Caco-2 (cell line): Measurements from ENCODE around the gene VPS41. TPM values are rescaled to one million over a fixed set of nuclear protein-coding genes. Genes with fewer than 3 reads are reported as not detected.

ENCODE experiments used
- BruUV-seq: library from RNA; stranded (reverse); fragments of 400-500 nt; replicated peaks from 2 replicates; lab custom pipeline; 2021; lab: Mats Ljungman, UMichigan
- CTCF ChIA-PET: fragments of 300-600 bp; sonication (Branson Sonifier 250); formaldehyde crosslinking; loops from one replicate; lab custom pipeline; 2022; ENCODE audit warnings: antibody characterized with exemption; lab: Charles Lee
- POLR2A ChIA-PET: fragments of 300-600 bp; sonication (Branson Sonifier 250); formaldehyde crosslinking; loops from one replicate; lab custom pipeline; 2022; ENCODE audit warnings: antibody characterized with exemption; lab: Charles Lee
- DNase-seq, 2 experiments: peaks; one replicate each; pipeline versions ENCODE4 v3.0.0 to v3.0.0-alpha.2; 2020 to 2022
- H3K27me3 ChIP-seq: replicated peaks from 2 replicates; pipeline ENCODE4 v1.6.0; 2011; ENCODE audit warnings: low read length; ENCODE audit not compliant: control insufficient read depth, insufficient read depth
- H3K36me3 ChIP-seq: 2 replicates; pipeline ENCODE4 v1.5.1; 2011; ENCODE audit warnings: low read length; ENCODE audit not compliant: control insufficient read depth, insufficient read depth
- H3K4me1 ChIP-seq: fragments of 250-450 bp; sonication (Bioruptor Pico); 2 replicates; pipeline ENCODE4 v1.5.1; 2020; ENCODE audit warnings: mild to moderate bottlenecking
- H3K4me3 ChIP-seq: 2 replicates; pipeline ENCODE4 v1.5.1; 2011; ENCODE audit warnings: low read depth, mild to moderate bottlenecking, control low read depth, low read length
- H3K9me3 ChIP-seq: fragments of 250-450 bp; sonication (Bioruptor Pico); 2 replicates; pipeline ENCODE4 v1.5.1; 2020; ENCODE audit warnings: mild to moderate bottlenecking, moderate library complexity
- H3K27ac Mint-ChIP-seq: one replicate; pipeline ENCODE4 v1.8.0; 2022; ENCODE audit warnings: mixed read lengths; ENCODE audit not compliant: unreplicated experiment
- H3K27me3 Mint-ChIP-seq: one replicate; pipeline ENCODE4 v1.8.0; 2022; ENCODE audit warnings: mixed read lengths; ENCODE audit not compliant: insufficient read depth, unreplicated experiment
- H3K36me3 Mint-ChIP-seq: one replicate; pipeline ENCODE4 v1.8.0; 2022; ENCODE audit warnings: mild to moderate bottlenecking, mixed read lengths; ENCODE audit not compliant: insufficient read depth, unreplicated experiment
- H3K4me1 Mint-ChIP-seq: one replicate; pipeline ENCODE4 v1.8.0; 2022; ENCODE audit warnings: low read depth, mixed read lengths; ENCODE audit not compliant: unreplicated experiment
- H3K4me3 Mint-ChIP-seq: one replicate; pipeline ENCODE4 v1.8.0; 2022; ENCODE audit warnings: mild to moderate bottlenecking, moderate library complexity, mixed read lengths; ENCODE audit not compliant: unreplicated experiment
- H3K9me3 Mint-ChIP-seq: one replicate; pipeline ENCODE4 v1.8.0; 2022; ENCODE audit warnings: mixed read lengths; ENCODE audit not compliant: unreplicated experiment
- intact Hi-C: fragments of 100-400 bp; cut with micrococcal nuclease; formaldehyde crosslinking; loops from one replicate; pipeline ENCODE4 v1.10.0; 2022; ENCODE audit not compliant: unreplicated experiment
- total RNA-seq: library from RNA; stranded (reverse); gene quantifications from 2 replicates; pipeline ENCODE4 v1.2.3, GENCODE V29; 2022
- TF ChIP-seq, protein P1 (sequence below), 2 experiments: fragments of 200-600 bp in 1 of 2; IDR thresholded peaks; 1 replicate in 1 of 2; 2 replicates in 1 of 2; pipeline versions ENCODE4 v1.5.1 to v1.8.0; 2011 to 2022; ENCODE audit warnings: antibody characterized with exemption in 1 of 2, control low read depth in 1 of 2, inconsistent platforms in 1 of 2, low read depth in 1 of 2, low read length in 1 of 2, mild to moderate bottlenecking in 1 of 2, moderate library complexity in 1 of 2; ENCODE audit not compliant: insufficient read depth in 1 of 2, severe bottlenecking in 1 of 2, unreplicated experiment in 1 of 2

The VPS41 gene
- total RNA-seq, 1 experiment from 2014 or later = 86.9 TPM

DNA sequence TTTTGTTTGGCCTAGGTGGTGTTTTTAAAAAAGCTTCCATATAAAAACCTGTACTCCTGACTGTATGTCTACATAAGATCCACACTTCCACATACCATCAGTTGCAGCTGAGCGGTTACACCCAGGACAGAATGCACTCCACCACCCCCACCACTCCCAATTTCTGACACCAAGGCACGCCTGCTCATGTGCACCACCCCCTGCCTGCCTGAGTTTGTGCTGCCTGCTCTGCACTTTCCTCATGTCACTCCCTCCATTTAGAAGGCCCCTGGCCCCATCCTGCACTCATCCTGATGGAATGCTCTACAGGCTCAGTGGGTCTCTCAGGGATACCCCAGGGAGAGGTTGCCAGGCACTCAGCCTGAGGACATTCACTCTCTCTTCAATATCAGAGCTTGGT lies 6.5 kb downstream of the VPS41 start:
- Histone ChIP-seq H3K9me3 (0 out of 2 replicates have a peak, but pooled peaks cover 5% of the 10 kb centered on the region), H3K36me3 (no peaks in the 10 kb centered on the region), H3K4me1 (peaks cover 13% of the 10 kb centered on the region; the same call in 1 of the 2 replicates), H3K4me3 (no peak overlapping the region), H3K27me3 (no peaks in the 10 kb centered on the region)
- no peak for DNase-seq
- no peaks in the 10 kb centered on the region for H3K36me3 Mint-ChIP-seq
- no peaks in the 10 kb centered on the region for H3K27me3 Mint-ChIP-seq
- H3K4me1 Mint-ChIP-seq = peaks cover 8% of the 10 kb centered on the region
- CTCF ChIA-PET = interaction anchor here (0.6 kb wide), 1 partner anchor 612 kb away, joined by 3 read pairs; no protein-coding TSS in a partner anchor
- H3K4me3 Mint-ChIP-seq = no peak overlapping the region
- H3K27ac Mint-ChIP-seq = no peak overlapping the region
- no peaks in the 10 kb centered on the region for H3K9me3 Mint-ChIP-seq
- POLR2A ChIA-PET = no interaction called here
- intact Hi-C loops = no loop called here
- TF ChIP-seq, protein P1, sequence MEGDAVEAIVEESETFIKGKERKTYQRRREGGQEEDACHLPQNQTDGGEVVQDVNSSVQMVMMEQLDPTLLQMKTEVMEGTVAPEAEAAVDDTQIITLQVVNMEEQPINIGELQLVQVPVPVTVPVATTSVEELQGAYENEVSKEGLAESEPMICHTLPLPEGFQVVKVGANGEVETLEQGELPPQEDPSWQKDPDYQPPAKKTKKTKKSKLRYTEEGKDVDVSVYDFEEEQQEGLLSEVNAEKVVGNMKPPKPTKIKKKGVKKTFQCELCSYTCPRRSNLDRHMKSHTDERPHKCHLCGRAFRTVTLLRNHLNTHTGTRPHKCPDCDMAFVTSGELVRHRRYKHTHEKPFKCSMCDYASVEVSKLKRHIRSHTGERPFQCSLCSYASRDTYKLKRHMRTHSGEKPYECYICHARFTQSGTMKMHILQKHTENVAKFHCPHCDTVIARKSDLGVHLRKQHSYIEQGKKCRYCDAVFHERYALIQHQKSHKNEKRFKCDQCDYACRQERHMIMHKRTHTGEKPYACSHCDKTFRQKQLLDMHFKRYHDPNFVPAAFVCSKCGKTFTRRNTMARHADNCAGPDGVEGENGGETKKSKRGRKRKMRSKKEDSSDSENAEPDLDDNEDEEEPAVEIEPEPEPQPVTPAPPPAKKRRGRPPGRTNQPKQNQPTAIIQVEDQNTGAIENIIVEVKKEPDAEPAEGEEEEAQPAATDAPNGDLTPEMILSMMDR (IDR thresholded peaks at IDR 0.05; ENCODE audit: insufficient read depth in 1 of 2, low read depth in 1 of 2, low read length in 1 of 2, severe bottlenecking in 1 of 2, unreplicated experiment in 1 of 2) = no peak
- no TSS peak for BruUV-seq

DNA sequence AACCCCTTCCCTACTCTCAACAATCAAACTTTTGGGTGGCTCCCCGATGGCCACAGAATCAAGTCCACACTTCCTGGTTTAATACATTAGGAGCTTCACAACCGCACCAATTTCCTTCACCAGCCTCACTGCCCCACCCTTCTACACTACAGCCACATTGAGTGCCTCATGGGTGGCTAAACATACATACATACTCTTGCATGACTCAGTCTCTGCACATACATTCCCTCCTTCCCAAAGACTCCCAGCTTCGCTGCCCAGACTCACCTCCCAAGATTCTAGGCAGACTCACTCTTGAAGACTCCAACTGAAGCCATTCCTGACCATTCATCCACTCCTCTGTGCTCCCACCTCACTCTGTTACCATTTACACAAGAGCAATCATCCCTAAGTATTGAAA lies 15.9 kb downstream of the VPS41 start:
- Mint-ChIP-seq H3K9me3 (no peaks in the 10 kb centered on the region), H3K36me3 (no peaks in the 10 kb centered on the region), H3K4me3 (no peak overlapping the region), H3K27me3 (no peaks in the 10 kb centered on the region), H3K27ac (no peak overlapping the region), H3K4me1 (no peaks in the 10 kb centered on the region)
- Histone ChIP-seq H3K4me3 (no peak overlapping the region), H3K36me3 (no peaks in the 10 kb centered on the region), H3K27me3 (no peaks in the 10 kb centered on the region), H3K9me3 (no peaks in the 10 kb centered on the region), H3K4me1 (no peaks in the 10 kb centered on the region)
- DNase-seq = no peak
- ChIA-PET CTCF (no interaction called here), POLR2A (no interaction called here)
- intact Hi-C loops = no loop called here
- no TSS peak for BruUV-seq
- TF ChIP-seq, protein P1 (IDR thresholded peaks at IDR 0.05; ENCODE audit: insufficient read depth in 1 of 2, low read depth in 1 of 2, low read length in 1 of 2, severe bottlenecking in 1 of 2, unreplicated experiment in 1 of 2) = no peak

DNA sequence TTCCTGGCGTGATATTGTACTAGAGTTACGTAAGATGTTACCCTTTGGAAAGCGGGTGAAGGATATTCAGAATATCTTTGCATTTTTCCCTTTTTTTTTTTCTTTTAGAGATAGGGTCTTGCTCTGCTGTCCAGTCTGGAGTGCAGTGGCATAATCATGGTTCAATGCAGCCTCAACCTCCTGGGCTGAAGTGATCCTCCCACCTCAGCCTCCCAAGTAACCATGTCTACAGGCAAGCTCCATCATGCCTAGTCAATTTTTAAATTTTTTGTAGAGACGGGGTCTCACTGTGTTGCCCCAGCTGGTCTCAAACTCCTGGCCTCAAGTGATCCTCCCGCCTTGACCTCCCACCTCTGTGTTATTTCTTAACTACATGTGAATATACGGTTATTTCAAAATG lies 18.4 kb downstream of the VPS41 start:
- Mint-ChIP-seq H3K4me3 (no peak overlapping the region), H3K27me3 (no peaks in the 10 kb centered on the region), H3K9me3 (peaks cover 12% of the 10 kb centered on the region), H3K27ac (no peak overlapping the region), H3K36me3 (no peaks in the 10 kb centered on the region), H3K4me1 (peaks cover 8% of the 10 kb centered on the region)
- Histone ChIP-seq H3K36me3 (no peaks in the 10 kb centered on the region), H3K4me3 (no peak overlapping the region), H3K4me1 (no peaks in the 10 kb centered on the region), H3K27me3 (no peaks in the 10 kb centered on the region), H3K9me3 (no peaks in the 10 kb centered on the region)
- DNase-seq = no peak
- ChIA-PET POLR2A (no interaction called here), CTCF (no interaction called here)
- BruUV-seq = no TSS peak
- intact Hi-C loops = no loop called here
- TF ChIP-seq, protein P1 (IDR thresholded peaks at IDR 0.05; ENCODE audit: insufficient read depth in 1 of 2, low read depth in 1 of 2, low read length in 1 of 2, severe bottlenecking in 1 of 2, unreplicated experiment in 1 of 2) = no peak
